Measurements from ENCODE around the gene SLC2A11.
"Not testable (repeated sequence)": the region's sequence is repeated elsewhere in the genome, so short reads cannot be mapped to it uniquely, and the experiment has no call there.

SLC2A11 gene

DNA sequence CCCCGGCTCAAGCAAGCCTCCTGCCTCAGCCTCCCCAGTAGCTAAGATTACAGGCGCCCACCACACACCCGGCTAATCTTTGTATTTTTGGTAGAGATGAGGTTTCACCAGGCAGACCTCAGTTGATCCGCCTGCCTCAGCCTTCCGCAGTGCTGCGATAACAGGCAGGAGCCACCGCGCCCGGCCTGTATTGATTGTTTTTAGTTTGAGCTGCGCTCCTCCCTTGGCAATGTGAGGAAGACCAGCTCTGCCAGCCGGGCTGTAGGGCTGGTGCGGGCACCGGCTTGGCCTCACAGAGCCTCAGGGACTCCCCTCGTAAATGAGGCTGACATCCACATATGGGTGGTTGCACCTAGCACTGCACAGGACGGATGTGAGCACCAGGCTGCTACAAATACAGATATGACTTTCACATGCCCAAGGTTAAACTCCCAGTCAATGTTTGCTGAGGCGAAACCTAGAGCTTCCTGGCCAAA lies 7.5 kb upstream of the SLC2A11 start:
- peak; percentile 62 for FAIRE-seq
- no peak for TF ChIP-seq POLR2A (IDR thresholded peaks at IDR 0.05; ENCODE audit: low read depth, low read length)
- no peak for TF ChIP-seq TAF1 (IDR thresholded peaks at IDR 0.05; ENCODE audit: borderline replicate concordance, low read depth, low read length)
- TF ChIP-seq POLR2AphosphoS5 (IDR thresholded peaks at IDR 0.05; ENCODE audit: low read depth, low read length), result no peak

DNA sequence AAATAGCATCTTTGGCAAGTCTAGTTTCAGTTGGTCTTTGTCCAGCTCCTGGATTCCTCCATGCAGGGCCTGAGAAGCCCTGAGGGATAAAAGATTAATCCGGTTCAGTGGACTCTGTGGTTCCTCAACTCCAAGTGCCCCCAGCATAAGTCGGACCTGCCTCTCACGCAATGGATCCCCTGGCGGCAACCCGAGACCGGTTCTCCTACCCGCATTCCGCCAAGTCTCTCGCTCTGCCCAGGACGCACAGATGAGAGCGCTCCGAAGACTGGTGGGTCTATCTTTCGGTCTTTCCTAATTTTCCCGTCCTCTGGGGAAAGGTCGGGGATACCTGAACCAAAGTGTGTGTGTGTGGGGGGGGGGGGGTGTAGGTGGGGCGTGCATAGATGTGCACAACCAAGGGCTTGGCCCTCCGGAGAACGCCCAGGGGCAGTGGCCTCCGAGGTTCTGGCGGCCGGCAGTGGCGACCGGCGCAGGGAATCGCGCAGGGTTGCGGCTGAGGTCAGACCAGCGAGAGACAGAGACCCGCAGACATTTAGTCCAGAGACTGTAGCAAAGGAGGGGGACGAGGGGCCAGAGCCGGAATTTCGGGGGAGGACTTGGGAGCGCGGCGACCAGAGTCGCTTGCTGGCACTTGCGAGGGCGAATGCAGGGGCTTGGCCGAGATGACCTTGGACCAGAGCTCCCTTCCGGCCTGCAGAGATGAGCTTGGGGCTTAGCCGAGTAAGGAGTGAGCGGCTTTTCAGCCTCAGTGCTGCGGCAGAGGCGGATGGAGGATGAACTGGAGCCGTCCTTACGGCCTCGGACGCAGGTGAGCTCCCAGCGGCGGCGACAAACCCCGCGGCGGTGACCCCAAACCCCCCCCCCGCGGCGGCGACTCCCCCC lies 712 bp upstream of the SLC2A11 start:
- TF ChIP-seq TAF1 (IDR thresholded peaks at IDR 0.05; ENCODE audit: borderline replicate concordance, low read depth, low read length), result no peak
- TF ChIP-seq POLR2AphosphoS5 (IDR thresholded peaks at IDR 0.05; ENCODE audit: low read depth, low read length), result no peak
- no peak for TF ChIP-seq POLR2A (IDR thresholded peaks at IDR 0.05; ENCODE audit: low read depth, low read length)
- FAIRE-seq (no peak), DNase-seq (ENCODE audit: insufficient read length) (peak; percentile 65)

More for the DNA sequence above, 7.5 kb upstream of the SLC2A11 start:
- DNase-seq (ENCODE audit: insufficient read length), result no peak

DNA sequence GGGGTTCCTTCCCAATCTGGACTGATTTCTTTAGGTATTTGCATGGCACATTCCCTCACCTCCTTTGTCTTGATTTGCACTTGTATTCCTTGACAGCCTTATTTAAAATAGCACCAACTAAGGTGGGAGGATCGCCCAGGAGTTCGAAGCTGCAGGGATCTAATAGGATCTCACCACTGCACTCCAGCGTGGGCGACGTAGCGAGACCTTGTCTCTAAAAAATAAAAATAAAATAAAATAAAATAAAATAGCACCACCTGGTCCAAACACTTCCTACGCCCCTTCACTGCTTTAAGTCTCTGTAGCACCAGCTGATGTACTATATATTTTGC lies 775 bp downstream of the SLC2A11 start:
- FAIRE-seq (no peak), DNase-seq (ENCODE audit: insufficient read length) (no peak)
- TF ChIP-seq POLR2A (IDR thresholded peaks at IDR 0.05; ENCODE audit: low read depth, low read length) (no peak), POLR2AphosphoS5 (IDR thresholded peaks at IDR 0.05; ENCODE audit: low read depth, low read length) (no peak), TAF1 (IDR thresholded peaks at IDR 0.05; ENCODE audit: borderline replicate concordance, low read depth, low read length) (no peak)

DNA sequence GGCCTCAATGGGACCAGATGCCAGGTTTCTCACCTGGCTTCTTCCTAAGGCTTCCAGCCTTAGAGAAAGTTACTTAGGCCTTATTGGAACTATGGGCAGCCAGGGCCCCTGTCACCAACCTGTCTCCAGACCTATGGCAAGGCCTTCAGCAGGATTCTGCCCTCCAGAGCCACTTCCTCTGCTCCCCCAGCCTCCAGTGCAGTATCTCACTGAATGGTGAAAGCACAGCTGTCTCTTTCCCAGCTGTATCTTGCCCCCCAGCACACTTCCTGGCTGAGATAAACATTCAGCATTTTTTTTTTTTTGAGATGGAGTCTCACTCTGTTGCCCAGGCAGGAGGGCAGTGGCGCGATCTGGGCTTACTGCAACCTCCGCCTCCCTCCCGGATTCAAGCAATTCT lies 1.5 kb downstream of the SLC2A11 start:
- FAIRE-seq (no peak), DNase-seq (ENCODE audit: insufficient read length) (no peak)
- TF ChIP-seq TAF1 (IDR thresholded peaks at IDR 0.05; ENCODE audit: borderline replicate concordance, low read depth, low read length) (no peak), POLR2A (IDR thresholded peaks at IDR 0.05; ENCODE audit: low read depth, low read length) (no peak)

DNA sequence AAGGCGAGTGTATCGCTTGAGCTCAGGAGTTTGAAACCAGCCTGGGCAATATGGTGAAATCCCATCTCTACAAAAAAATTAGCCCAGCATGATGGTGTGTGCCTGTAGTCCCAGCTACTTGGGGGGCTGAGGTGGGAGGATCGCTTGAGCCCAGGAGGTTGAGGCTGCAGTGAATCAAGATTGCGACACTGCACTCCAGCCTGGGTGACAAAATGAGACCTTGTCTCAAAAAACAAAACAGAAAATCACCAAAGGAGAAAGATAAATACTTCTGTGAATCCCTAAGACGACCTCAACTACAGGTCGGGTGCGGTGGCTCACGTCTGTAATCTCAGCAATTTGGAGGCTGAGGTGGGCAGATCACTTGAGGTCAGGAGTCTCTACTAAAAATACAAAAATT lies 2.5 kb downstream of the SLC2A11 start:
- not testable (repeated sequence) for FAIRE-seq; DNase-seq (ENCODE audit: insufficient read length)

DNA sequence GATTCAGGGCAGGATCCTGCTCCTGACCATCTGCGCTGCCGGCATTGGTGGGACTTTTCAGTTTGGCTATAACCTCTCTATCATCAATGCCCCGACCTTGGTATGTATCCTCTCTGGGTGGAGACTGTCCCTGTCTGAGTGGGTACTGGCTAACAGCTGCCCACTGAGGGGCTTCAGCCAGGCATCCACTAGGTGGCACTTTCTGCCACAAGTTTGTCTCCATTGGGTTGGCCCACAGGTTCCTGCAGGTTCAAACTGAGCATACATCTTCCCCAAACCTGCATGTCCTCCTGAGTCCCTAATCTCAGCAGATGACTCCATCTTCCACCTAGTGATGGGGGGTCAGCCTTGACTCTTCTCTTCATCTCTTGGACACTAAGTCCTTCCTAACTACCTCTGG lies 4.4 kb downstream of the SLC2A11 start:
- FAIRE-seq (no peak), DNase-seq (ENCODE audit: insufficient read length) (no peak)
- TF ChIP-seq POLR2A (IDR thresholded peaks at IDR 0.05; ENCODE audit: low read depth, low read length), result no peak
- TF ChIP-seq TAF1 (IDR thresholded peaks at IDR 0.05; ENCODE audit: borderline replicate concordance, low read depth, low read length), result no peak
- TF ChIP-seq POLR2AphosphoS5 (IDR thresholded peaks at IDR 0.05; ENCODE audit: low read depth, low read length), result no peak

DNA sequence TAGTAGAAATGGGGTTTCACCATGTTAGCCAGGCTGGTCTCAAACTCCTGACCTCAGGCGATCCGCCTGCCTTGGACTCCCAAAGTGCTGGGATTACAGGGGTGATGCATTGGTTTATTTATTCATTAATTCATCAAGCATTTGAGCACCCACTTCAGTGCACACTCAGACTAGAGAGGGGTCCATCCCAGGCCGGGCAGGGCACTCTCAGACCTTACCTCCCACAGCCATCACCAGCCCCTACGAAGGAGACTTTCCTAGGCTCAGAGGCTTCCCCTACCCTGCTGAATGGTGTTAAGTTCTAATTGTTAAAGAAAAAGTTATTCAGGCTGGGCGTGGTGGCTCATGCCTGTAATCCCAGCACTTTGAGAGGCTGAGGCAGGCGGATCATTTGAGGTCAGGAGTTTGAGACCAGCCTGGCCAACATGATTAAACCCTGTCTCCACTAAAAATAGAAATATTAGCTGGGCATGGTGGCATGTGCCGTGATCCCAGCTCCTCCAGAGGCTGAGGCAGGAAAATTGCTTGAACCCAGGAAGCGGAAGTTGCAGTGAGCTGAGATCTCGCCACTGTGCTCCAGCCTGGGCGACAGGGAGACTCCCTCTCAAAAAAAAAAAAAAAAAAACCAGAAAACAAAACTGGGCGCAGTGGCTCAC lies 7.0 kb downstream of the SLC2A11 start:
- FAIRE-seq; DNase-seq (ENCODE audit: insufficient read length): not testable (repeated sequence)

DNA sequence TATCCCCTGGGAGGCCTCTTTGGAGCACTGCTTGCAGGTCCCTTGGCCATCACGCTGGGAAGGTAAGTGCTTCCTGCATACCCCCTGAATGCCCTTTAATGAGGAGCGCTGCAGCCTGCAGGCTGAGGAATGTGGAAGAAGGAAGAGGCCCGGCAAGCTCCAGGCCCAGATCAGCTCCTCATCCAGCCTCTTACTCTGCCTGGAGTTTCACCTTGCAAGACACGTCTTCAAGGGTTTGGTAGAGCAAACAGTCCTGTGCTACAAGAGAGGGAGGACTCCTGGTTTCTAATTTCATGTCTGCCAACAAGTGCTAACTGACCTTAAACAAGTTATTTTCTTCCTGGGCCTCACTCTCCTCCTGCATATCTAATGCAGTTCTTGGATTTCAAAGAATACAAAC lies 10.9 kb downstream of the SLC2A11 start:
- TF ChIP-seq POLR2A (IDR thresholded peaks at IDR 0.05; ENCODE audit: low read depth, low read length) (no peak), POLR2AphosphoS5 (IDR thresholded peaks at IDR 0.05; ENCODE audit: low read depth, low read length) (no peak), TAF1 (IDR thresholded peaks at IDR 0.05; ENCODE audit: borderline replicate concordance, low read depth, low read length) (no peak)
- no peak for FAIRE-seq

DNA sequence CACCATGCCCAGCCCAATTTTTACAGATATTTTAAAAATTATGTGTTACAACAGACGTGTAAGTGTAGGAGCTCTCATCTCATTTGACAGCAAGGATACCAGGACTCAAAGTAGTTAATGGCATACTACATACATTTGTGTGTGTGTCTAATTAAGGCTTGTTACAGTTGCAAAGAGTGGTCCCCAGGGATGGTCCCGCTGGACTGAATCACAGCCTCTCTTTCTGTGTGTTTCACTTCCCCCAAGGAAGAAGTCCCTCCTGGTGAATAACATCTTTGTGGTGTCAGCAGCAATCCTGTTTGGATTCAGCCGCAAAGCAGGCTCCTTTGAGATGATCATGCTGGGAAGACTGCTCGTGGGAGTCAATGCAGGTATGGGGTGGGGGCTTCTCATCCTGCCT lies 17.2 kb downstream of the SLC2A11 start:
- DNase-seq (ENCODE audit: insufficient read length) (no peak), FAIRE-seq (no peak)
- no peak for TF ChIP-seq TAF1 (IDR thresholded peaks at IDR 0.05; ENCODE audit: borderline replicate concordance, low read depth, low read length)
- no peak for TF ChIP-seq POLR2A (IDR thresholded peaks at IDR 0.05; ENCODE audit: low read depth, low read length)
- TF ChIP-seq POLR2AphosphoS5 (IDR thresholded peaks at IDR 0.05; ENCODE audit: low read depth, low read length), result no peak

More for the DNA sequence above, 10.9 kb downstream of the SLC2A11 start:
- no peak for DNase-seq (ENCODE audit: insufficient read length)

DNA sequence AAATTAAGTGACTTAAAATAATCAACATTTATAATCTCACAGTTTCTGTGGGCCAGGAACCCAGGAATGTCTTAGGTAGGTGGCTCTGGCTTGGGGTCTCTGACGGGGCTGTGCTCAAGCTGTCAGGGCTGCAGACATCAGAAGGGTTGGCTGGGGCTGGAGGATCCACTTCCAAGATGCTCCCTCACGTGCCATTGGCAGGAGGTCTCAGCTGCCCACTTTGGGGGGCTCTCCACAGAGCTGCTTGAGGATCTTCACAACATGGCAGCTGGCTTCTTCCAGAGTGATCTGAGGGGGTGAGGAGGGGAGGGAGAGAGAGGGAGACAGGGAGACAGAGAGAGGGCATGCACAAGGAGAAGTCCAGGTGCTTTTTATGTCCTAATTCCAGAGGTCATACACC lies 18.1 kb downstream of the SLC2A11 start:
- TF ChIP-seq POLR2AphosphoS5 (IDR thresholded peaks at IDR 0.05; ENCODE audit: low read depth, low read length) (no peak), POLR2A (IDR thresholded peaks at IDR 0.05; ENCODE audit: low read depth, low read length) (no peak), TAF1 (IDR thresholded peaks at IDR 0.05; ENCODE audit: borderline replicate concordance, low read depth, low read length) (no peak)
- DNase-seq (ENCODE audit: insufficient read length) (no peak), FAIRE-seq (no peak)

DNA sequence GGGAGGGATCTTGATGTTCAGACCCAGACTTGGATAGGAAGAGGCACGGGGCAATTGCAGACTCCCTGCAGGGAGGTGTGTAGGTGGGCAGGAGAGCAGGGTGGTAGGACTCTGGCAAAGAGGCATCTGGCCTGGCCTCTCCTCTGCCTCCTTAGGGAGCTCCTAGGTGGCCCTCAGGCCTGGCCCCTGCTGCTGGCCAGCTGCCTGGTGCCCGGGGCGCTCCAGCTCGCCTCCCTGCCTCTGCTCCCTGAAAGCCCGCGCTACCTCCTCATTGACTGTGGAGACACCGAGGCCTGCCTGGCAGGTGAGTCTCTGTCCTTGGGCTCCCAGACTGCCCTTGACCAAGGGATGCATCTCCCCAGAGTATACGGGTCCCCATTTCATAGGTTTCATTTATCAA lies 19.9 kb downstream of the SLC2A11 start:
- FAIRE-seq (no peak), DNase-seq (ENCODE audit: insufficient read length) (no peak)
- no peak for TF ChIP-seq POLR2AphosphoS5 (IDR thresholded peaks at IDR 0.05; ENCODE audit: low read depth, low read length)
- no peak for TF ChIP-seq POLR2A (IDR thresholded peaks at IDR 0.05; ENCODE audit: low read depth, low read length)
- TF ChIP-seq TAF1 (IDR thresholded peaks at IDR 0.05; ENCODE audit: borderline replicate concordance, low read depth, low read length), result no peak

DNA sequence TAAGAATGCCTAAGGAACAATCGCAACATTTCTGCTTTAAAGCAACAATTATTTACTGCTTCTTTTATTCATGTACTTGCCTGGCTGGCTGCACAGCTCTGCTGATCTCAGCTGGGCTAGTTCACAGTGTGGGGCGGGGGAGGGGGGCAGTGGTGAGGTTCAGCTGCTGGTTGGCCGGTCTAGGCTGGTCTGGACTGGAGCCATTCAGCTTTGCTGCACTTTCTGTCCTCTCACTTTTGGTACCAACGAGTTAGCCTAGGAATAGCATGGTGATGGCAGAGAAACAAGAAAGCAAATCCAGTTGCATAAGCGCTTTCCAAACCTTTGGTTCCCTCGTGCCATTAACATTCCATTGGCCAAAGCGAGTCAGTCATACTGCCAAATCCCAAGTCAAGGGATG lies 20.5 kb downstream of the SLC2A11 start:
- FAIRE-seq (no peak), DNase-seq (ENCODE audit: insufficient read length) (no peak)
- no peak for TF ChIP-seq POLR2A (IDR thresholded peaks at IDR 0.05; ENCODE audit: low read depth, low read length)
- no peak for TF ChIP-seq POLR2AphosphoS5 (IDR thresholded peaks at IDR 0.05; ENCODE audit: low read depth, low read length)
- no peak for TF ChIP-seq TAF1 (IDR thresholded peaks at IDR 0.05; ENCODE audit: borderline replicate concordance, low read depth, low read length)

Measured in GM12892 (cell line).